GM23248 (cell line): ENCODE measurements around the gene CNTN4.

Experiments
- EZH2 ChIP-seq: fragments of 200-600 bp; sonication (generic); IDR thresholded peaks from 2 replicates; pipeline ENCODE4 v1.6.1; 2018; ENCODE audit warnings: antibody characterized with exemption, mild to moderate bottlenecking; ENCODE audit not compliant: insufficient read depth, poor library complexity, severe bottlenecking
- EZH2phosphoT487 ChIP-seq: fragments of 200-600 bp; sonication (generic); IDR thresholded peaks from 2 replicates; pipeline ENCODE4 v1.6.1; 2018; ENCODE audit warnings: antibody characterized with exemption, moderate library complexity, mild to moderate bottlenecking, low read depth; ENCODE audit not compliant: insufficient read depth

GRCh38 chr3:2218816-2219215 is 120.2 kb downstream of the CNTN4 start:
- TF ChIP-seq EZH2phosphoT487 (no peak), EZH2 (no peak)
